NCI-H1694 (cell line): ENCODE results near the gene PPP1R36.
"Not testable (repeated sequence)": the region's sequence is repeated elsewhere in the genome, so short reads cannot be mapped to it uniquely, and the experiment has no call there.

ENCODE experiments used
- DNase-seq: peaks from one replicate; lab custom pipeline; 2025; lab: John Stamatoyannopoulos, UW

Gene PPP1R36

GRCh38 chr14:64549791-64550620 lies at the start of gene PPP1R36:
Gene PPP1R36 (plus strand): TSS chr14:64549961. CDS start chr14:64549998, 37 bp downstream.
- DNase-seq: peak; percentile 82

DNA sequence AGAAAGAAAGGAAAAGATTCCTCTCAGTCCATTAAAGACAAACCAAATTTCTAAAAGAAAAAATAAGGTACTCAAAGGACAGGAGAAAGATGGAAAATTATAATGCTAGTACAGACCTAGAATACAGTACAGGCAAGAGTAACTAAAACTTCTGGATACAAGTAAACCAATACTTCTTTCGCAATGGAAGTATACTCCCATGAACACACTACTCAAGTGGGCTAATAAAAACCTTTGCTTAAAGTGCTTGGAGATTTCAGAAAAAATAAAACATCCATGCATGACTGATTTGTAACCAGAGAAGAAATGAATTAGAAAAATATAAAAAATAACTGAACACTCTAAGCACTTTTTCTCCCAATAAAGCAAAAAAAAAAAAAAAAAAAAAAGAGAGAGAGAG lies 49.7 kb upstream of the PPP1R36 start:
- DNase-seq: no peak

DNA sequence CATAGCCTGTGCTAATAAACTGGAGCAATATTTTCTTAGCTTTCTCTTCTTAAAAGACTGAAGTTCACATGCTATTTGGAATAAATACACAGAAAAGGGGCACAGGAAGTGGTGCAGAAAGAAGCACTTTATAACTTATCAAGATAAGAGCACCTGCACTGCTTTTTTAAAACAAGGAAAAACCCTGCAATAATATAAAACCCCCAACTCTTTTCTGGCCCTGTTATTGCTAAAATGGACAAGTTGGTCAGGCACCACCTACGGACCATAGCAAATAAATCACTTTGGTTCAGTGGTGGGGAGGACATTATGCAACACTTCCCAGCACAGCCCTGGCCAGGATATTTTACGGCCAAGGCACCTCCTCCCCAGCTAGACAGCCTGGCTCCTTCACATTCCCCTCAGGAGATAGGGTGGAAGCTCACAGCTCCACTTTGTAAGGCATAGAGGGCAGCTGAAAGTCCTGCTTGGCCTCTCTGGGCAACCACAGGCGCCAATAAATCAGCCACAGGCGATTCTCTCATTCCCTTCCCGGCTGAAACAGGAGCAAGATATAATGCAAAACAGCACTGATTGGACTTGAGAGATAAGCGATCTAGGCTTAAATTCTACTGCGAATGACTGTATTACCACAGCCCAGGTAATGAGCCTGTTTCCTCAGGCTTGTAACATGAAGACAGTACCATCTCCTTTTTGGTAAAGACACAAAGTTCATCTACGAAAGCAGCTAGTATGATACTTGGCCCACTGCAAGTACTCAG lies 48.2 kb upstream of the PPP1R36 start:
- no peak for DNase-seq

DNA sequence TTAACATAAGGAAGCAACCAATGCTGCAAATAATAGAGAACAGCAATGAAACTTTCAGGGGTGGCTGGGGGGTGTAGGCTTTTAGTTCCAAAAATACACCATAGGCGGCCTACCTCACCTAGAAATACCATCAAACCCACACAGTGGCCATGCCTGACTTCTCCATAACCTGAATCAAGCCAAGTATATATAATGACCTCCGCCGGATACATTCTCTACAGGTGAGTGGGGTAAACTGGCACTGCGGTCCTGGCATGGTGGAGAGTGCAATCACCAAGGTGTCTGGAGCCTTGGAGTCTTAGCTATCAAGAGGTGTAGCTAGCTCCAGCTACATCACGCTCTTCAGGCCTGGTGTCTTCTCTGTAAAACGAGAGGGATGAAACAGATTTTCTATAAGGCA lies 47.3 kb upstream of the PPP1R36 start:
- no peak for DNase-seq

- DNase-seq: no peak
These were observed 46.8 kb upstream of the PPP1R36 start for GRCh38 chr14:64502887-64503433.

DNA sequence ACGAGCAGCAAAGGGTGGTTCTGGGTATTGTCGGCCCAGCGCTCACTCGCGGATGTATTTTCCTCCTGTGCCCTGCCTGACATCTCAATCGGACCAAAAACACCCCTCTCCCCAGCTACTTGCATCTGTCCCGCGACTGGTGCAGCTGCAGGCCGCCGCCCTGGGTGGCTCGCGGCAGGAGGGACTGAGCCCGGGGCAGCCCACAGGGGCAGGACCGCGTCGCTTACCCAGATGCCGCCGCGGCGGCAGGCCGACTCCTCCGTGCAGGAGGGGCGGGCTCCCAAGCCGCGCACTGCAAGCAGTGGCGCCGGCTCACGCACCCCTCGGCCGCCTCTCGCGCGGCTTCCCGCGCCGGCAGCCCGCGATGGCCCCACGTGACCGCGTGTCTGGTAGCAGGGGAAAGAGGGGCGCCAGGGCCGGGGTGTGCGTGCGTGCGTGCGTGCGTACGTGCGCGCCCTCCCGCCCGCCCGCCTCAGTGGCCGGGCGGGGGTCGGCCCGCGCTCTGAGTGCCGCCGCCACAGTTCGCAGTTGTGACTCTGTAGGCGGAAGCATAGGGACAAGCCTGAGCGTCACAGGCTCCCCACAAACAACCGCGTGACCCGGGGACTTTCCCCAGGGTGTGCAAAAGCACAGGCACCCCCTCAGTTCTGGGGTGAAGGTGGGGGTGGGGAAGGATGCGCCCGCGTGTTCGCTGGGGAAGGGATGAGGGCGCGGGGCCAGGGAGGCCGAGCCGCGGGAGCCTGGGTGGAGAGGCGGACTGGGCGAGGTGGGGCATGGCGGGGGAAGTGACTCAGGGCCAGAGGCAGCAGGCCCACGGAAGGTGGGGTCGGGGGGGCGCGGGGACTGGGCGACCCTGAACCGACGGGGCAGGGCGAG lies 46.1 kb upstream of the PPP1R36 start, which contains the start of gene ZBTB25:
TSS of gene ZBTB25 (minus strand) at position 405 of the 876 bp plus-strand sequence. CDS start 13,305 bp downstream, outside the sequence.
- peak; percentile 77 for DNase-seq

GRCh38 chr14:64504310-64504896 lies 45.4 kb upstream of the PPP1R36 start, which contains the start of gene ZBTB1:
Gene ZBTB1 (plus strand): TSS chr14:64504770. CDS start chr14:64521505, 16,735 bp downstream.
- peak; percentile 53 for DNase-seq

- DNase-seq: peak; percentile 84
These were observed 44.6 kb upstream of the PPP1R36 start for GRCh38 chr14:64504897-64505794.

DNA sequence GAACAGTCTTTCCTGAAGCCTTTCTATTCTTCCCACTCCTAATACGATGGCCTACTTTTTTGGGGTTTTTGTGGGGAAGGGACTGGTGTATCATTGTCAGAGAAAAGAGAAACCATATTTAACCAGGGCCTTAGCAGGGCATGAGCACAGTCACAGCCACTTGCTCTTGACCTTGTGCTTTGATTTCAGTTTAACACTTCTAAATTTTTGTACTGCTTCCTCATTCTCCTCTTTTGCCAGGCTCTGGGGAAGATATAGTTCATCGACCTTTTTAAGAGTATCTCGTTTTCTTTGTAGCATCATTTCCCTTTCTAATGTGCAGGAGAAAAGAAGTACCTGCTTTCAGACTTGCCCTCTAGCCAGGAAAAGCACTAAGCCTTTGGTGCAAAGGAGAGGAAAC lies 43.0 kb upstream of the PPP1R36 start:
- DNase-seq: no peak

DNA sequence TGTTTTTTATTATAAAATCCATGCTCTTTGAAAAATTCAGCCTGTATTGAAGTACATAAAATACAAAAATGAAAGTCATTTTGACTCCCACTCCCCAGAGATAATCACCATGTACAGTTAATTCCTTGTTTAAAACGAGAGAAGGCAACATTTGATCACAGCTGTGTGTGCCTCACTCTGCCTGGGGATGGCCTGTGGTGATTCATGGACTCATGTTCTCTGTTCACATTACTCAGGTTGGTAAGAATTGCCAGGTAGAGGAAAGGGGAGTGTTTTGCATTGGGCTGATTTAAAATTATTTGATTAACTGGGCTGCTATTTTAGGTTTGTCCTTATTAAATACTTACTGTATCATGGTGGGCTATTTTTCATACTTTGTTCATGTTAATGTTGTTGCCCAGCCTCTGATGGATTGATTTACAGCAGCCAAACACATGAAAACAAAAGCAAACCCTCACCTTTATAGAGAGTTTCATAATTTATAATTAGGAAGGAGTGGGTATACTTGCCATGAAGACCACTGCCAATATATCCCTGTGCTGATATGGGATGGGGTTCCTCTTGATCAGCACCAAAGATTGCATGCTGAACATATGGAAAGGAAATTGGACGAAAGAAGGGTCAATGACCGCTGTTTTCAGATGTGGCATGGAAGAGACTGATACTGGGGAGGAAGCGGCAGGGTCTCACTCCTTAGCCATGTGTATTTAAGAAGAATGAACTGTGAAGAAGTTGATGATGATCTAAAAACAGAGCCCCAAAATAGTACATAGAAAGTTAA lies 42.2 kb upstream of the PPP1R36 start:
- no peak for DNase-seq

GRCh38 chr14:64508215-64508776 lies 41.5 kb upstream of the PPP1R36 start:
- no peak for DNase-seq

- no peak for DNase-seq
These were observed 40.7 kb upstream of the PPP1R36 start for GRCh38 chr14:64509036-64509435.

DNA sequence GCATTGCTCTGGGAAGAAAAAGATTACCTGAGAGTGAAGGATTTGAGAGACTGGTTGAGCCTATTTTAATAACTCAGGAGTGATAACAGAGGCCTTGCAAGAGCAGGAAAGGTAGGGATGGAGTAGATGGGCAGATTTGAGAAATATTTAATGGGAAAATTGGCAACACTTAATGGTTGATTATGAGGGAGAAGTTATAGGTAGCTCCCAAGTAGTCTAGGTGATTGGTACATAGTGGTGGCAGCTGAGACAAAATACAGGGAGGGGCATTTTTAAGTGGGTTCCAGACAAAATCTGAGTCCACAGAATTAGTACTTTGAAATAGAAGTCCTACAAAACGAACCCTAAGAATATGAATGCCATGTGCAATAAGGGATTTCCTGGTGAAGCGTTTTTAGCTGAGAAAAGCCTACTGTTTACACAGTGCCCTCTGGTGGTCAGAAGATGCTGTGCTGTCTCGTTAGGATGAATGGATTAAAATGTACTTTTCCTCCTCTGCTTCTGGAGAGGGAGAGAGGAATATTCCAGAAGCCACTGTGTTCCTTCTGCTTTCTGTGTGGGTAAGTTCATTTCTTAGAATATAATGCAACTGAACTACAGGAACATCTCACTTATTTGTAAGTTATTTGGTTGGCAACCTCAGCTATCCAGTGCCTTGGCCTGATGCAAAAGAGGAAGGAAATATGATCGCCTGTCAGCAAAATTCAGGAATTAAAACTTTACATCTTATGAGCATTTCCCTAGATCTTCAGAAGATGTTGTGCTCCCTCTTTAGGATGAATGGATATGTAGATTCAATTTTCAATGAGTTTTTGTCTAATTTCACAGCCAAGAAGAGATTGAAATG lies 38.7 kb upstream of the PPP1R36 start:
- peak; percentile 87 for DNase-seq

GRCh38 chr14:64513271-64513670 lies 36.5 kb upstream of the PPP1R36 start:
- no peak for DNase-seq

DNA sequence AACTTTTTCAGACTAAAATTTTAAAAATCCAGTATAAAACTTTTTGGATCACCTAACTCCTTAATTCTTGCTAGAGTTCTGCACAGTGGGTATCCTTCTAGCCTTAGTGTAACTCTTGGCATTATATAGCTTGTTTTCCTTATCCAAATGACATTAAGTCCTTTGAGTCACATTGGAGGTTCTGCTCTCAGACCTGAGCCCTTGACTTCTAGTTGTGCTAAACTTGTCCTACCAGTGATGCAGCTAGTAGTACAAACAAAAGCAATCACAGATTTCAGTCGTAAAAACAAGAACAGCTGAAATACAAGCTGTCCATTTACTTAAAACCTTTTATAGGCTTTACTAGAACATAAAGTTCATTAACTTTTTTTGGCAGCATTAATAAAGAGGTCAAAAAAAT lies 34.7 kb upstream of the PPP1R36 start:
- no peak for DNase-seq

DNA sequence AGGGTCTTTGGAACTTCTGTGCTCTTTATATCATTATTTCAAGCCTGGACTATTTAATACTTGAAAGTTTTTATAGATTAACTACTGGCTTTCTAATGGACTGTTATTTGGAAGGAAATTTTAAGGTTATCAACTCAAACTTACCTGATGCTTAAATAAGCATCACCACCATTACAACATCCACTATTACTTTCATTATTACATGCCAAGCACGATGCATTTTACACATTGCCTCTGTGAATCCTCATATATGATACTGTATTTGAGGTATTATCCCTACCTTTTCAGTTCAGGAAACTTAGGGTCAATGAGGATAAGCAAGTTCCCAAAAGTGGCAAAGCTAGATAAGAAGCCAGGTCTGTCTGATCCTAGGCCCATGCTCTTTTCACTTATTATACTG lies 32.8 kb upstream of the PPP1R36 start:
- no peak for DNase-seq

DNA sequence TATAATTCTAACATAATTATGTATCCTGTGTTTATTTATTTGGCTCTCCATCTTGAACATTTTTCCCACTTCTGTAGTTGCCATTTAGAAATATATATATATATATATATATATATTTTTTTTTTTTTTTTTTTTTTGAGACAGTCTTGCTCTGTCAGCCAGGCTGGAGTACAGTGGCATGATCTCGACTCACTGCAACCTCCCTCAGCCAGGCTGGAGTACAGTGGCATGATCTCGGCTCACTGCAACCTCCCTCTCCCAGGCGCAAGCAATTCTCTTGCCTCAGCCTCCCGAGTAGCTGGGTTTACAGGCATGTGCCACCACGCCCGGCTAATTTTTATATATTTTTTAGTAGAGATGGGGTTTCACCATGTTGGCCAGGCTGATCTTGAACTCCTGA lies 32.1 kb upstream of the PPP1R36 start:
- not testable (repeated sequence) for DNase-seq

DNA sequence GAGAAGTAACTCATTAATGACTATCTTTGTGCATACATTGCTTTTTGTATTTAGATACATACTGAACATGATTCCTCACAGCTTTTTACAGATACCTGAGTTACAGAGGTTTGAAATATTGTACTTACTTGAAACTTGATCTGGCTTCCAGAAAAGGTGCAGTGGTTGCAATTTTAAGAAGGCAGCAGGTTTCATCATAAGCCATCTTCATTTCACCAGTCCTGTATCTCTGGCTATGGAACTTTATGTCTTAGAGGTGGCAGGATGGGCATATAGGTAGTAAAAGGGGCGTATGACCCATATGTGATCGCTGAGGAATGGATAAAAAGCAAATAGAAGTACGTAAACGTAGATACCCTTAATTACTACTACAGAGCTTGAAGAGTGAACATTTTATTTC lies 31.5 kb upstream of the PPP1R36 start:
- DNase-seq: no peak
